OCI-LY1 (cell line): Measurements from ENCODE around the gene SPRED2.

ENCODE experiments used
- H2AFZ ChIP-seq: fragments of 200-600 bp; sonication (generic), shearing (Covaris generic); 2 replicates; pipeline ENCODE4 v1.6.0; 2014; ENCODE audit warnings: antibody characterized with exemption, mild to moderate bottlenecking, low read length
- H3F3A ChIP-seq: fragments of 200-600 bp; sonication (generic), shearing (Covaris generic); 2 replicates; pipeline ENCODE4 v1.6.0; 2014; ENCODE audit warnings: mild to moderate bottlenecking, antibody characterized with exemption, low read length, moderate library complexity; ENCODE audit not compliant: insufficient read depth
- H3K27ac ChIP-seq: fragments of 200-600 bp; sonication (generic); 2 replicates; pipeline ENCODE4 v1.5.1; 2014; ENCODE audit warnings: low read length, mixed run types, mild to moderate bottlenecking, low read depth; ENCODE audit not compliant: poor library complexity, severe bottlenecking
- H3K27me3 ChIP-seq: fragments of 200-600 bp; sonication (generic); 2 replicates; pipeline ENCODE4 v1.6.0; 2014; ENCODE audit warnings: antibody characterized with exemption, mild to moderate bottlenecking, low read length, moderate library complexity; ENCODE audit not compliant: insufficient read depth
- H3K36me3 ChIP-seq: fragments of 200-600 bp; sonication (generic); 2 replicates; pipeline ENCODE4 v1.6.1; 2014; ENCODE audit warnings: mild to moderate bottlenecking, antibody characterized with exemption, low read length, moderate library complexity, mixed read lengths; ENCODE audit not compliant: insufficient read depth
- H3K4me1 ChIP-seq: fragments of 200-600 bp; sonication (generic); 2 replicates; pipeline ENCODE4 v1.5.1; 2014; ENCODE audit warnings: mild to moderate bottlenecking, low read length, moderate library complexity; ENCODE audit not compliant: insufficient read depth, severe bottlenecking
- H3K4me2 ChIP-seq: fragments of 200-600 bp; sonication (generic), shearing (Covaris generic); 2 replicates; pipeline ENCODE4 v1.6.1; 2014; ENCODE audit warnings: low read length
- H3K4me3 ChIP-seq: fragments of 200-600 bp; sonication (generic); 2 replicates; pipeline ENCODE4 v1.5.1; 2014; ENCODE audit warnings: low read length, low read depth, mild to moderate bottlenecking, mixed read lengths; ENCODE audit not compliant: poor library complexity, severe bottlenecking
- H3K79me2 ChIP-seq: fragments of 200-600 bp; shearing (Covaris generic); 2 replicates; pipeline ENCODE4 v1.6.1; 2016; ENCODE audit warnings: mixed run types, low read length, mixed read lengths; ENCODE audit not compliant: insufficient read depth
- H3K9ac ChIP-seq: fragments of 200-600 bp; sonication (generic), shearing (Covaris generic); 2 replicates; pipeline ENCODE4 v1.6.1; 2014; ENCODE audit warnings: mild to moderate bottlenecking, low read length, mixed read lengths
- H3K9me2 ChIP-seq: fragments of 200-600 bp; sonication (generic), shearing (Covaris generic); 2 replicates; pipeline ENCODE4 v1.6.1; 2014; ENCODE audit warnings: low read depth, mild to moderate bottlenecking, low read length, mixed read lengths
- H3K9me3 ChIP-seq: fragments of 200-600 bp; shearing (Covaris generic); 2 replicates; pipeline ENCODE4 v1.6.1; 2014; ENCODE audit warnings: low read length, mixed read lengths
- H4K20me1 ChIP-seq: fragments of 200-600 bp; sonication (generic), shearing (Covaris generic); 2 replicates; pipeline ENCODE4 v1.6.0; 2016; ENCODE audit warnings: mild to moderate bottlenecking, low read length; ENCODE audit not compliant: insufficient read depth
- EZH2 ChIP-seq: fragments of 200-600 bp; sonication (generic), shearing (Covaris generic); IDR thresholded peaks from 2 replicates; pipeline ENCODE4 v1.8.0; 2017; ENCODE audit warnings: borderline replicate concordance, mixed run types, mild to moderate bottlenecking, antibody characterized with exemption, low read length, moderate library complexity, mixed read lengths
- TF ChIP-seq, protein P1 (sequence below): fragments of 200-600 bp; sonication (generic), shearing (Covaris generic); IDR thresholded peaks from 2 replicates; pipeline ENCODE4 v1.5.1; 2017; ENCODE audit warnings: mild to moderate bottlenecking, antibody characterized with exemption, low read length, moderate library complexity, mixed read lengths

SPRED2 gene

DNA sequence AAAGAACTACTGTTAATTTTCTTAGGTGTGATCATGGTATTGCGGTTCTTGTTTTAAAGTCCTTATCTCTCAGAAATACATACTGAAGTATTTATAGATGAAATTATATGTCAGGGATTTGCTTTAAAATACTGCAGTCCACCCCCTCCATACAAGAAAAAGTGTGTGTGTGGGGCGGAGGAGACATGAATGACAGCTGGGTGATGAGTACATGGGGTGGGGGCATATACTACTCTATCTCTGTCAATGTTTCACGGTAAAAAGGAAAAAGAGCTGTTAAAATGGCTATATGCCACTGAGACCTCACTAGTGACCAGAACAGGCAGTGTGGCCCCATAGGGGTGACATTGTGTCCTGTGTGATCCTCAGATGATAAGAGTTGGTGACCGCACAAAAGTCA is 54.1 kb downstream of the SPRED2 start:
- Histone ChIP-seq H3K79me2 (peaks cover 18% of the 10 kb centered on the region; the same call in 1 of the 2 replicates), H3K9me2 (no peaks in the 10 kb centered on the region), H3K27me3 (no peaks in the 10 kb centered on the region), H2AFZ (no peak overlapping the region), H3F3A (no peaks in the 10 kb centered on the region), H3K9ac (no peak overlapping the region), H3K4me1 (peaks cover 79% of the 10 kb centered on the region), H3K27ac (no peak overlapping the region), H3K36me3 (peaks cover 31% of the 10 kb centered on the region), H4K20me1 (no peaks in the 10 kb centered on the region), H3K4me3 (no peak overlapping the region), H3K9me3 (no peaks in the 10 kb centered on the region), H3K4me2 (no peak overlapping the region)
- TF ChIP-seq, protein P1, sequence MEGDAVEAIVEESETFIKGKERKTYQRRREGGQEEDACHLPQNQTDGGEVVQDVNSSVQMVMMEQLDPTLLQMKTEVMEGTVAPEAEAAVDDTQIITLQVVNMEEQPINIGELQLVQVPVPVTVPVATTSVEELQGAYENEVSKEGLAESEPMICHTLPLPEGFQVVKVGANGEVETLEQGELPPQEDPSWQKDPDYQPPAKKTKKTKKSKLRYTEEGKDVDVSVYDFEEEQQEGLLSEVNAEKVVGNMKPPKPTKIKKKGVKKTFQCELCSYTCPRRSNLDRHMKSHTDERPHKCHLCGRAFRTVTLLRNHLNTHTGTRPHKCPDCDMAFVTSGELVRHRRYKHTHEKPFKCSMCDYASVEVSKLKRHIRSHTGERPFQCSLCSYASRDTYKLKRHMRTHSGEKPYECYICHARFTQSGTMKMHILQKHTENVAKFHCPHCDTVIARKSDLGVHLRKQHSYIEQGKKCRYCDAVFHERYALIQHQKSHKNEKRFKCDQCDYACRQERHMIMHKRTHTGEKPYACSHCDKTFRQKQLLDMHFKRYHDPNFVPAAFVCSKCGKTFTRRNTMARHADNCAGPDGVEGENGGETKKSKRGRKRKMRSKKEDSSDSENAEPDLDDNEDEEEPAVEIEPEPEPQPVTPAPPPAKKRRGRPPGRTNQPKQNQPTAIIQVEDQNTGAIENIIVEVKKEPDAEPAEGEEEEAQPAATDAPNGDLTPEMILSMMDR = no peak
- TF ChIP-seq EZH2 = no peak

- Histone ChIP-seq H3K4me3 (no peak overlapping the region), H3K9ac (no peak overlapping the region), H3K79me2 (peaks cover 18% of the 10 kb centered on the region; the same call in 1 of the 2 replicates), H3K4me2 (no peak overlapping the region), H2AFZ (no peak overlapping the region), H3K9me3 (no peaks in the 10 kb centered on the region), H3F3A (no peaks in the 10 kb centered on the region), H3K36me3 (peaks cover 31% of the 10 kb centered on the region), H3K27ac (peak overlapping the region; percentile 17), H3K4me1 (peaks cover 79% of the 10 kb centered on the region), H4K20me1 (no peaks in the 10 kb centered on the region), H3K9me2 (no peaks in the 10 kb centered on the region), H3K27me3 (no peaks in the 10 kb centered on the region)
- TF ChIP-seq, protein P1 = no peak
- no peak for TF ChIP-seq EZH2
Observed at GRCh38 chr2:65377556-65378192, 54.7 kb downstream of the SPRED2 start.

DNA sequence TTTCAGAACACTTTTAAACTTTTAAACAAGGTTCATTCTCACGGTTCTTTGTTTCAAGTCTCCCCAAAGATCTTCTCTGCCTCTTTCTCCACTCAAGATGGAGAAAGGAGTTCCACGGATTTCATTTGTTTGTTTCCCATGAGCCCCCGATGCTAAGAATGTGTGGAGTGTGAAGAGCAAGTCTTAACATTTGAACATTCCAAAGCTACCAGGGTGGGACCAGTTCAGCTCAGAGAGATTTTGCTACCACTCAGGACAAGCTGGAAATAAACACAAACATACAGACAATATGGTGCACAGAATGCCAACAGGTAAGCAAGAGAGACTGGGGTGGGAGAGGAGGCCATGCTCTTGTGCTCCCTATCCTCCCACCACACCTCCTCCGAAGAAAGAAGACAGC is 56.7 kb downstream of the SPRED2 start:
- no peak for TF ChIP-seq EZH2
- TF ChIP-seq, protein P1 = no peak
- Histone ChIP-seq H4K20me1 (no peaks in the 10 kb centered on the region), H3K27ac (no peak overlapping the region), H3K9me3 (no peaks in the 10 kb centered on the region), H3K27me3 (no peaks in the 10 kb centered on the region), H3K9me2 (no peaks in the 10 kb centered on the region), H3K4me2 (no peak overlapping the region), H3K79me2 (peaks cover 16% of the 10 kb centered on the region; the same call in 1 of the 2 replicates), H3K4me1 (peaks cover 79% of the 10 kb centered on the region), H3K36me3 (peaks cover 31% of the 10 kb centered on the region), H3K9ac (no peak overlapping the region), H3K4me3 (no peak overlapping the region), H2AFZ (no peak overlapping the region), H3F3A (no peaks in the 10 kb centered on the region)
